ENCODE data around the gene CCDC187. TPM values are rescaled to one million over a fixed set of nuclear protein-coding genes. Genes with fewer than 3 reads are reported as not detected.

The CCDC187 gene
- polyA plus RNA-seq, 1 donor (not counting 4 experiments of a cell fraction or from before 2014, with no cell fraction given): 0.03 TPM

- dilution Hi-C loops (cut with MboI; ENCODE audit: extremely low pct_ligation_motif_present, low sequenced_read_pairs): no loop called here
- Histone ChIP-seq H3K4me1 (ENCODE audit: control insufficient read depth, extremely low read depth, insufficient read depth, low read length) (peaks cover 3% of the 10 kb centered on the region), H3K4me2 (ENCODE audit: control insufficient read depth, extremely low read depth, insufficient read depth, low read depth, low read length) (no peak overlapping the region), H4K20me1 (ENCODE audit: control insufficient read depth, extremely low read depth, insufficient read depth, low read length) (no peaks in the 10 kb centered on the region), H3K9me3 (ENCODE audit: control insufficient read depth, low read depth, low read length) (no peaks in the 10 kb centered on the region), H3K79me2 (ENCODE audit: control insufficient read depth, insufficient read depth, low read length) (no peaks in the 10 kb centered on the region), H3K36me3 (ENCODE audit: control insufficient read depth in 2 of 2, extremely low read depth in 1 of 2, insufficient read depth in 2 of 2, low read length in 2 of 2) (no peaks in the 10 kb centered on the region), H3K27ac (ENCODE audit: control insufficient read depth, insufficient read depth, low read length) (no peak overlapping the region), H3K9ac (ENCODE audit: control insufficient read depth, extremely low read depth, insufficient read depth, low read length) (no peak overlapping the region), H2AFZ (ENCODE audit: control insufficient read depth, low read length) (no peak overlapping the region), H3K4me3 (ENCODE audit: control insufficient read depth in 2 of 3, extremely low read depth in 1 of 3, insufficient read depth in 2 of 3, low read depth in 1 of 3, low read length in 3 of 3) (no peak overlapping the region), H3K27me3 (ENCODE audit: control insufficient read depth, extremely low read depth, insufficient read depth, low read length) (peaks cover 28% of the 10 kb centered on the region), H3K9me1 (ENCODE audit: control insufficient read depth, extremely low read depth, insufficient read depth, low read length) (no peaks in the 10 kb centered on the region)
- TF ChIP-seq CTCF (optimal IDR thresholded peaks at IDR 0.05 in 1 of 3, IDR thresholded peaks at IDR 0.05 in 1 of 3, conservative IDR thresholded peaks at IDR 0.05 in 1 of 3; ENCODE audit: extremely low read depth in 1 of 3, insufficient read depth in 2 of 3, low read length in 3 of 3): no peak
- no peak for TF ChIP-seq EZH2 (IDR thresholded peaks at IDR 0.05; ENCODE audit: low read length)
- FAIRE-seq (no peak), DNase-seq (ENCODE audit: low read depth, low spot score) (no peak)
Measured at GRCh38 chr9:136254381-136255165, 49.3 kb downstream of the CCDC187 start.

DNA sequence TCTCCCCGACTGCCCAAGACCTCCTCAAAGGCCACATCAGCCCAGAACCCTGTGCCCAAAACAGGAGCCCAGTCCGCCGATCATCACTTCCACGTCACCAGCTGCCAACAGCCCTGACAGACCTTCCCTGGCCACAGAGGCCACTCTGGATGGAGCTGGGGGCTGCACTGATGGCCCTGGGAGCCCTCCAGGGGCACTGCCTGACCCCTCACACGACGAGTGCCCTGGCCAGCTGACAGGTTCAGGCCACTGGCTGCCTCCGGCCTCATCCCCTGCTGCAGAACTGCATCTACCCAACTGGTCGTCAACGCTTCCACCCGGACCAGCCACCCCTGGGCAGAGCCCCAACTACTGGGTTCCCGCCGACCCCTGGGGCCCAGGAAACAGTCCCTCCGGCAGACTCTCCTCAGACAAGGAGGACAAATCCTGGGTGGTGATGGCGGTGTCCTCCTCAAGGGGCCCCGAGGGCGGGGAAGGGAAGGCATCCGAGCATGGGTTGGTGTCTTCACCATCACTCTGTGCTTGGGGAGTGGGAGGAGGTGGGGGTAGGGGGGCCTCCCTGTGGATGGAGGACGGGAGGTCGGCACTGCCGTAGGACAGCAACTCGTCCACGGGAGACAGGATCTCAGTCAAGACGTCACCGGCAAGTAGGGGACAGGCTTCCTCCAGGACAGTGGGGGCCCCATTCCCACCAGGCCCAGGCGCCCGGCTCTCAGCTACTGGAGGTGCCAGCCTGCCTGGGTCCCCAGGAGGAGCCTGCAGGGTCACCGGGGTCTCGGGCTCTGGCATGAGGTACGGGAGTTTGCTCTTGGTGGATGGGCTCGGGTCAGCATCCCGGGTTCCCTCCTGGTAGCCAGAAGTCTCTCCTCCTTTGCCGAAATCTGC, 50.4 kb downstream of the CCDC187 start:
- no peaks in the 10 kb centered on the region for H3K9me1 ChIP-seq (ENCODE audit: control insufficient read depth, extremely low read depth, insufficient read depth, low read length)
- no peak for FAIRE-seq

More for the DNA sequence above, 50.4 kb downstream of the CCDC187 start:
- DNase-seq (ENCODE audit: low read depth, low spot score): no peak
- no peak for TF ChIP-seq EZH2 (IDR thresholded peaks at IDR 0.05; ENCODE audit: low read length)
- no peak for TF ChIP-seq CTCF (optimal IDR thresholded peaks at IDR 0.05 in 1 of 3, IDR thresholded peaks at IDR 0.05 in 1 of 3, conservative IDR thresholded peaks at IDR 0.05 in 1 of 3; ENCODE audit: extremely low read depth in 1 of 3, insufficient read depth in 2 of 3, low read length in 3 of 3)
- no peak overlapping the region for H2AFZ ChIP-seq (ENCODE audit: control insufficient read depth, low read length)
- peaks cover 3% of the 10 kb centered on the region for H3K4me1 ChIP-seq (ENCODE audit: control insufficient read depth, extremely low read depth, insufficient read depth, low read length)
- H3K4me2 ChIP-seq (ENCODE audit: control insufficient read depth, extremely low read depth, insufficient read depth, low read depth, low read length): no peak overlapping the region
- no peaks in the 10 kb centered on the region for H3K9me3 ChIP-seq (ENCODE audit: control insufficient read depth, low read depth, low read length)
- H3K79me2 ChIP-seq (ENCODE audit: control insufficient read depth, insufficient read depth, low read length): no peaks in the 10 kb centered on the region
- no peaks in the 10 kb centered on the region for H3K36me3 ChIP-seq (ENCODE audit: control insufficient read depth in 2 of 2, extremely low read depth in 1 of 2, insufficient read depth in 2 of 2, low read length in 2 of 2)
- dilution Hi-C loops (cut with MboI; ENCODE audit: extremely low pct_ligation_motif_present, low sequenced_read_pairs): no loop called here
- H4K20me1 ChIP-seq (ENCODE audit: control insufficient read depth, extremely low read depth, insufficient read depth, low read length): peaks cover under 1% of the 10 kb centered on the region
- no peak overlapping the region for H3K4me3 ChIP-seq (ENCODE audit: control insufficient read depth in 2 of 3, extremely low read depth in 1 of 3, insufficient read depth in 2 of 3, low read depth in 1 of 3, low read length in 3 of 3)
- no peak overlapping the region for H3K27ac ChIP-seq (ENCODE audit: control insufficient read depth, insufficient read depth, low read length)
- H3K9ac ChIP-seq (ENCODE audit: control insufficient read depth, extremely low read depth, insufficient read depth, low read length): no peak overlapping the region
- peaks cover 35% of the 10 kb centered on the region for H3K27me3 ChIP-seq (ENCODE audit: control insufficient read depth, extremely low read depth, insufficient read depth, low read length)
